Measurements from ENCODE around the gene IFNGR2.
"Not testable (repeated sequence)": the region's sequence is repeated elsewhere in the genome, so short reads cannot be mapped to it uniquely, and the experiment has no call there.

The IFNGR2 gene

GRCh38 chr21:33378081-33378480 lies 25.1 kb upstream of the IFNGR2 start:
- no peak for DNase-seq

- DNase-seq, result peak; percentile 81
Observed at GRCh38 chr21:33379934-33380333, 23.3 kb upstream of the IFNGR2 start.

GRCh38 chr21:33380483-33380998 lies 22.7 kb upstream of the IFNGR2 start:
- peak; percentile 79 for DNase-seq

GRCh38 chr21:33381381-33381780 lies 21.8 kb upstream of the IFNGR2 start:
- not testable (repeated sequence) for DNase-seq

GRCh38 chr21:33383056-33383888 lies 19.9 kb upstream of the IFNGR2 start:
- DNase-seq, result peak; percentile 75

GRCh38 chr21:33384841-33385331 lies 18.3 kb upstream of the IFNGR2 start:
- DNase-seq, result no peak

- DNase-seq, result peak; percentile 84
Observed at GRCh38 chr21:33386222-33386784, 16.9 kb upstream of the IFNGR2 start.

- DNase-seq, result no peak
Observed at GRCh38 chr21:33387294-33387693, 15.9 kb upstream of the IFNGR2 start.

- DNase-seq, result peak; percentile 41
Observed at GRCh38 chr21:33388188-33388587, 15.0 kb upstream of the IFNGR2 start.

- no peak for DNase-seq
Observed at GRCh38 chr21:33390479-33390878, 12.7 kb upstream of the IFNGR2 start.

- no peak for DNase-seq
Observed at GRCh38 chr21:33391656-33392055, 11.6 kb upstream of the IFNGR2 start.

GRCh38 chr21:33392284-33392985 lies 10.8 kb upstream of the IFNGR2 start:
- DNase-seq, result no peak

- DNase-seq, result no peak
Observed at GRCh38 chr21:33393348-33393747, 9.9 kb upstream of the IFNGR2 start.

- DNase-seq, result peak; percentile 20
Observed at GRCh38 chr21:33394260-33394659, 9.0 kb upstream of the IFNGR2 start.

GRCh38 chr21:33395891-33396331 lies 7.3 kb upstream of the IFNGR2 start:
- DNase-seq, result no peak

GRCh38 chr21:33396436-33396835 lies 6.8 kb upstream of the IFNGR2 start:
- DNase-seq, result no peak

- no peak for DNase-seq
Observed at GRCh38 chr21:33396951-33397350, 6.3 kb upstream of the IFNGR2 start.

GRCh38 chr21:33397717-33398116 lies 5.5 kb upstream of the IFNGR2 start:
- no peak for DNase-seq

- DNase-seq, result no peak
Observed at GRCh38 chr21:33398361-33398760, 4.9 kb upstream of the IFNGR2 start.

- no peak for DNase-seq
Observed at GRCh38 chr21:33401630-33401992, 1.6 kb upstream of the IFNGR2 start.

- DNase-seq, result no peak
Observed at GRCh38 chr21:33402001-33402979, 923 bp upstream of the IFNGR2 start.

All from OCI-M1 (cell line).